ENCODE data around the gene HCK. TPM values are rescaled to one million over a fixed set of nuclear protein-coding genes. Genes with fewer than 3 reads are reported as not detected.

The HCK gene
- total RNA-seq, 4 donors from 2014 or later = 3.0 to 16.9 (median 6.7) TPM

- Histone ChIP-seq H3K27ac (peak overlapping the region; percentile 63 to 78 (median 68)), H3K36me3 (no peaks in the 10 kb centered on the region), H3K4me3 (peak overlapping the region in 1 of 4 donors; percentile 28), H3K9me3 (no peaks in the 10 kb centered on the region), H3K27me3 (peaks cover 0 to 41% (median 1%) of the 10 kb centered on the region in 4 donors), H3K4me1 (peaks cover 4 to 24% (median 5%) of the 10 kb centered on the region in 3 donors)
- no peak for TF ChIP-seq CTCF (IDR thresholded peaks at IDR 0.05)
- TF ChIP-seq POLR2A (IDR thresholded peaks at IDR 0.05) = no peak
- intact Hi-C loops (cut with DNase I) = no loop called here
- DNase-seq = no peak
- WGBS, 2 donors = 12 to 20% methylated on average over 3 to 5 of the region's 10 CpGs
Observed at GRCh38 chr20:32040142-32040953, 11.7 kb upstream of the HCK start.

- 76 to 78% methylated on average over 3 of the region's 3 CpGs for WGBS, 2 donors
- TF ChIP-seq CTCF (IDR thresholded peaks at IDR 0.05) = no peak
- no peak for TF ChIP-seq POLR2A (IDR thresholded peaks at IDR 0.05)
- intact Hi-C loops (cut with DNase I) = no loop called here
- DNase-seq = no peak
- Histone ChIP-seq H3K36me3 (no peaks in the 10 kb centered on the region), H3K27ac (no peak overlapping the region), H3K27me3 (peaks cover 0 to 31% (median 0%) of the 10 kb centered on the region in 4 donors), H3K4me1 (peaks cover 1 to 7% (median 2%) of the 10 kb centered on the region in 3 donors), H3K4me3 (no peak overlapping the region), H3K9me3 (no peaks in the 10 kb centered on the region)
Observed at GRCh38 chr20:32045999-32046398, 6.0 kb upstream of the HCK start.

- peaks cover 7 to 17% (median 11%) of the 10 kb centered on the region in 3 donors for H3K4me1 ChIP-seq
- no peaks in the 10 kb centered on the region for H3K36me3 ChIP-seq
- no peak for TF ChIP-seq POLR2A (IDR thresholded peaks at IDR 0.05)
- no peak for TF ChIP-seq CTCF (IDR thresholded peaks at IDR 0.05)
- H3K4me3 ChIP-seq = no peak overlapping the region
- H3K27me3 ChIP-seq = peaks cover 0 to 66% (median 8%) of the 10 kb centered on the region in 4 donors
- DNase-seq = no peak
- no peak overlapping the region for H3K27ac ChIP-seq
- 92% methylated on average over 4 of the region's 4 CpGs for WGBS, 2 donors
- intact Hi-C loops (cut with DNase I) = no loop called here
- no peaks in the 10 kb centered on the region for H3K9me3 ChIP-seq
Observed at GRCh38 chr20:32050324-32050841, 1.7 kb upstream of the HCK start.

- 37 to 61% methylated on average over 6 to 13 of the region's 17 CpGs for WGBS, 2 donors
- Histone ChIP-seq H3K27me3 (peaks cover 0 to 68% (median 8%) of the 10 kb centered on the region in 4 donors), H3K4me3 (peak overlapping the region in 1 of 4 donors; percentile 63), H3K27ac (peak overlapping the region in 2 of 4 donors; percentile 59 to 71), H3K4me1 (peaks cover 7 to 17% (median 11%) of the 10 kb centered on the region in 3 donors), H3K9me3 (no peaks in the 10 kb centered on the region), H3K36me3 (no peaks in the 10 kb centered on the region)
- DNase-seq = no peak
- intact Hi-C loops (cut with DNase I) = no loop called here
- no peak for TF ChIP-seq POLR2A (IDR thresholded peaks at IDR 0.05)
- no peak for TF ChIP-seq CTCF (IDR thresholded peaks at IDR 0.05)
Observed at GRCh38 chr20:32050851-32051556, 1.0 kb upstream of the HCK start.

GRCh38 chr20:32051720-32052089 lies 337 bp upstream of the HCK start:
- intact Hi-C loops (cut with DNase I) = no loop called here
- Histone ChIP-seq H3K4me3 (peak overlapping the region in 2 of 4 donors; percentile 48 to 63), H3K27me3 (peaks cover 0 to 74% (median 8%) of the 10 kb centered on the region in 4 donors), H3K4me1 (peaks cover 7 to 17% (median 11%) of the 10 kb centered on the region in 3 donors), H3K9me3 (no peaks in the 10 kb centered on the region), H3K36me3 (no peaks in the 10 kb centered on the region), H3K27ac (peak overlapping the region in 2 of 4 donors; percentile 59 to 71)
- no peak for TF ChIP-seq POLR2A (IDR thresholded peaks at IDR 0.05)
- no peak for TF ChIP-seq CTCF (IDR thresholded peaks at IDR 0.05)
- DNase-seq = no peak
- WGBS, 2 donors = 21 to 28% methylated on average over 12 to 14 of the region's 14 CpGs

Data from esophagus squamous epithelium (tissue), 5 donors.